Activated gamma-delta T cell treated with Interleukin-2 at 50 U/mL for 16 hours (primary cell): Measurements from ENCODE around the gene TM9SF4.
A peak's percentile ranks its signal among the peaks of the same experiment; 100 is the strongest.
"Not testable (repeated sequence)": the region's sequence is repeated elsewhere in the genome, so short reads cannot be mapped to it uniquely, and the experiment has no call there.

Experiments used
- DNase-seq: peaks from one replicate; pipeline ENCODE4 v3.0.0-alpha.2; 2020

Gene TM9SF4

DNA sequence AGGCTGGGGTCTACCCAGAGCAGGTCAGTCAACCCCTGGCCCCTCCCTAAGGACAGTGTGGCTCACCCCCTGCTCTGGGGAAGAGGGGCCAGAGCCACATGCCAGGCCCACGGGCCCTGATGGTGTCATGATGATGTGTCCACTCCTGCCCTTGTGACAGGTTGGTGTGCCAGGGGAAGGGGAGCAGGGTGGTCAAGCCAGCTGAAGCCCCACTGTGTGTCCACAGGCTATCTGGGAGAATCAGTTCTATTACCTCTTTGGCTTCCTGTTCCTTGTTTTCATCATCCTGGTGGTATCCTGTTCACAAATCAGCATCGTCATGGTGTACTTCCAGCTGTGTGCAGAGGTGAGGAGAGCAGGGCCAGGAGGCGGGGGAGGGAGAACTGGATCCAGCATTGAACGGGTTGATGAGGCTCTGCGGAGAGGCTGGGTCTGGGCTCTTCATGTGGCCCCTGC is 50.3 kb downstream of the TM9SF4 start:
- no peak for DNase-seq

GRCh38 chr20:32160341-32160740 is 50.8 kb downstream of the TM9SF4 start:
- DNase-seq, result no peak

GRCh38 chr20:32162351-32162750 is 52.8 kb downstream of the TM9SF4 start:
- no peak for DNase-seq

- no peak for DNase-seq
These were observed 54.4 kb downstream of the TM9SF4 start for GRCh38 chr20:32163951-32164350.

DNA sequence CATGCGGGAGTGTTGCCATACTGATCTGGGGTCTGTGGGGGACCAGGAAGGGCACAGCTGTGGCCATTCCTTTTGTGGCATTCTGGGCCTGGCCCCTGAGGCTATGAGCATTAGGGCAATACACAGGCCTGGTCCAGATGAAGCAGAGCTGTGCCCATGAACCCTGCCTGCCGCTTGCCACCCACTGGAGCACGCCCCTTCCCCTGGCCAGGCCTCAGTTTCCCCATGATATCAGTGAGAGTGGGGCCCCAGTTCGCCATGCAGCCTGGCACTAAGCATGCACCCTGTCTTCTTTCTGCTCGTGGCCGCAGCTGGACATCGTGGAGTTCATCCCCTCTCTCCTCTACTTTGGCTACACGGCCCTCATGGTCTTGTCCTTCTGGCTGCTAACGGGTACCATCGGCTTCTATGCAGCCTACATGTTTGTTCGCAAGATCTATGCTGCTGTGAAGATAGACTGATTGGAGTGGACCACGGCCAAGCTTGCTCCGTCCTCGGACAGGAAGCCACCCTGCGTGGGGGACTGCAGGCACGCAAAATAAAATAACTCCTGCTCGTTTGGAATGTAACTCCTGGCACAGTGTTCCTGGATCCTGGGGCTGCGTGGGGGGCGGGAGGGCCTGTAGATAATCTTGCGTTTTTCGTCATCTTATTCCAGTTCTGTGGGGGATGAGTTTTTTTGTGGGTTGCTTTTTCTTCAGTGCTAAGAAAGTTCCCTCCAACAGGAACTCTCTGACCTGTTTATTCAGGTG is 55.6 kb downstream of the TM9SF4 start:
- no peak for DNase-seq

- no peak for DNase-seq
These were observed 56.5 kb downstream of the TM9SF4 start for GRCh38 chr20:32165836-32166545.

- no peak for DNase-seq
These were observed 58.0 kb downstream of the TM9SF4 start for GRCh38 chr20:32167552-32167951.

GRCh38 chr20:32168184-32168910 is 58.8 kb downstream of the TM9SF4 start:
- no peak for DNase-seq

- not testable (repeated sequence) for DNase-seq
These were observed 68.2 kb downstream of the TM9SF4 start for GRCh38 chr20:32177696-32178095.

GRCh38 chr20:32179515-32179914 is 70.0 kb downstream of the TM9SF4 start:
- no peak for DNase-seq

- no peak for DNase-seq
These were observed 70.4 kb downstream of the TM9SF4 start for GRCh38 chr20:32179934-32180333.

- DNase-seq, result no peak
These were observed 72.1 kb downstream of the TM9SF4 start for GRCh38 chr20:32181606-32182005.

DNA sequence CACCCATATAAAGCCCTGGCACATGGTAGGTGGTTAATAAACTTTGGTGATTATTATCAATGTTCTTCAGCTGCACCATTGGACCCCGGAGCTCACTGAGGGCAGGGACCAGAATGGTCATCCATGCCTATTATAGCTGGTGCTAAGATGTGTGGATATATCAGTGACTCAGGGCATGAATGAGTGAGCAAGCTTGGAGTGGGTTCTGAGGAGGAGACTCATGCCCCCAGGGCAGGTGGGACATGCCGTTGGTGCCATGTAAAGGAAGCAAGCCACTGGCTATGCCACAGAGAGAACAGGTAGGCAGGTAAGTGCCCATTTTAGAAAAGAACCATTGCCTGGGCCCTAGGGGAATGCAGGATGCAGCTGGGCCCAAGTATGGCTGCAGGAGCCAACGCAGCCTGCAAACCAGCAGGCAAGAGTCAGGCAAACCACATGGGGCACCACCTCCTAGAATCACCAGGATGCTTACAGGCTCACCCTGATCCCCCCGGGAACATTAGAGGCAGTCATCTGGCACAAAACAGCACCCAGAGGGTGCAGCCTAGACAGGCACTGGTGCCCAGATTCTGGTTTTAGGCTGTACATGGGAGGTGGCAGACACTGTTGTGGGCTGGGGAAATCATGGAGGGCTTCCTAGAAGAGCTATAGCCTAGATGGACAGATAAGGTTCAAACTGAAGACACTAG is 74.6 kb downstream of the TM9SF4 start:
- DNase-seq, result no peak

DNA sequence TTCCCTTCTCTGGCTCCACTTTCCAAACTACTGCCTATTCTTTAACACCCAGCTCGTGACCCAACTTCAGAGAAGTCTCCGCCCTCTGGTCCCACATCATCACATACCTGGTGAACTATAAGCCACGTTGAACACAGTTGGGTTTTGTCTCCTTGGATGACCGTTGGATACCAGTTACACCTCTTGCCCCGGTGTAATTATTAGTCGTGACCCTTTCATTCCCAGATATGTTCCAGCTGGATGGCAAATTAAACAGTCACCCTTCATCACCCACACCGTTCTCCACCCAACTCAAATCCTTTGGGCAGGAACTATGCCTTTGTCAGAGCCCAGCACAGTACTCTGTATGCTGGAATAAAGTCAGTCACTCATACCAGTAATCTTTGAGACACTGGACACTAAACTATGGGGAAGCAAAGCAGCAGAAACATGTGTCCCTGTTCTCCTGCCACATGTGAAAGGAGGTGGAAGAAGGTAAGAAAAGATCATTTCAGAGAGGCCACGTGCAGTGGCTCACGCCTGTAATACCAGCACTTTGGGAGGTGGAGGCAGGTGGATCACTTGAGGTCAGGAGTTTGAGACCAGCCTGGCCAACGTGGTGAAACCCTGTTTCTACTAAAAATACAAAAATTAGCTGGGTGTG is 75.6 kb downstream of the TM9SF4 start:
- no peak for DNase-seq

- no peak for DNase-seq
These were observed 77.0 kb downstream of the TM9SF4 start for GRCh38 chr20:32186506-32186905.

DNA sequence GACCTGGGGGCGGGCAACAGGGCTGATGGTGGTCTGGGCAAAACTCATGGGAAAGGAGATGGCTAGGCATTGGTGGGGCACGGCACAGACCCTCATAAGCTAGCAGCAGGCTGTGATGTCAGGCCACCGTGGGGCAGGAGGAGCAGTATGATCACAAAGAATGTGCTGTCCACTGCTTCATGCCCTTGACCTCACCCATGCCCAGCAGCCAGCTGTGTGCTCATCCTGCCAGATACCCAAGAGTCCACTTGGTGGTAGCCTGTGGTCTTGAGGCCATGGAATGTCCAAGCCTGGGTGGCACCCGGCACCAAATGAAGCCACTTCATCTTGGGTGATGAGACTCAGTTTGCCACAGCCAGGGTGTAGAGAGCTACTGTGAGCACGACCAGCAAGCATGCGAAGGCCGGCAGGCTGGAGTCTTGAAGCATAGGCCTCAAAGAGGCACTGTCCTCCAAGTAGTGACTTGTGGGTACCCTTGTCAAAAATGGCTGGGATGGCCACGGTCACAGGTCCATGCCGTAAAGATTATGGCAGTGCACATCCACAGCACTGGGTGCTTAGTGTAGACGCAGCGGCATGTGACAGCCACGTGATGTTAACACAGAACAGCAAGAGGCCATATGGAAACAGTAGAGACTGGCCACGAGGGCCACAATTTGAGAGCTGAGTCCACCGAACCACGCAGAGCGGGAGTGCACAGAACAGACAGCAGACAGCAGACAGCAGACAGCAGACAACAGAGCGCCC is 79.0 kb downstream of the TM9SF4 start:
- no peak for DNase-seq

- DNase-seq, result no peak
These were observed 79.6 kb downstream of the TM9SF4 start for GRCh38 chr20:32189123-32189410.

DNA sequence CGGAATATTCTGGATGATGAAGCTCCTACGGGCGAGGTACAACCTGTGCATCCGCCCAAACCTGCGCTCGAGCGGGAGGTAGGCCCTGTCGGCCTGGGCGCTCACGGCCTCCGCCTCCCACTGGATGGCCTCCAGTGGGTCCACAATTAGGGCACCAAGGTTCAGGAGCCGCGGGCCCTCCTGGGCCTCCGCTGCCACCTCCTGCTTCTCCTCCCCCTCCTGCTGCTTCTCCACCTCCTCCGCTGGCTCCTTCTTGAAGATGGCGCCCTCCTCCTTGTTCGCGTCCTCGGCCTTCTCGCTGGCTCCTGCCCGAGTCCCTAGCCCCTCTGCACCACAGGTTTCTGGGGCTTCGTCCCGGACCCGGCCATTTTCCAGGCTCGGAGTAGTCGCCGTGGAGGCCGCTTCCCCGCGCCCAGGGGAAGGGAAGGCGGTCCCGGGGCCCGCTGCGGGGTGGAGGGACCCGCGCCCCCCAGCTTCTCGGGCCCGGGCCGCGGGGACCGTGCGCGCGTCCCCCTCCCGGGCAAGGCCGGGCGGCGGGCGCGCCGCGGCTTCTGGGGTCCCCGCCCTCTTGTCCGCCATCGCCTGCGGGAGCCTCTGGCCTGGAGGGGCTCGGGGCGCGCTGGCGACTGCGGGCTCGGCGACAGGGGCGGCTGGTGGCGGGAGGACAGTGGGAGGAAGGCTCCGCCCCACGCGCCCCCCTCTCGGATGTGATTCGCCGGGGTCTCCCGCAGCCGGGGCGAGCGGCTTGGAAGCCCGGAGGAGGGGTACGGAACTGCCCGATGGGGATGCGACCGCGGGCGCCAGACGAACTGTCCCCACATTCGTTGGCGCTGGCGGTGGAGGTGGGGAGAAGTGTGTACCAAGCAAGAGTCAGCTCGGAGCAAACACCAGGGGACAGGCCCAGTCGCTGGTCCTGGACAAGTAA is 80.4 kb downstream of the TM9SF4 start:
- peak; percentile 38 for DNase-seq

GRCh38 chr20:32190616-32191415 is 81.3 kb downstream of the TM9SF4 start:
- no peak for DNase-seq

GRCh38 chr20:32191422-32191821 is 81.9 kb downstream of the TM9SF4 start:
- DNase-seq, result no peak
